Prostate gland (tissue), 2 donors: ENCODE measurements around the gene PAQR6. TPM values are rescaled to one million over a fixed set of nuclear protein-coding genes. Genes with fewer than 3 reads are reported as not detected.
"Not testable (repeated sequence)": the region's sequence is repeated elsewhere in the genome, so short reads cannot be mapped to it uniquely, and the experiment has no call there.

Experiments
- DNase-seq: peaks from one replicate; pipeline ENCODE4 v3.0.0-alpha.2; 2019; ENCODE audit warnings: low spot score
- H3K27ac ChIP-seq, 2 donors: fragments of 200-600 bp; sonication (generic); 2 replicates each; pipeline ENCODE4 v1.5.1; 2017 to 2019
- H3K27me3 ChIP-seq: fragments of 200-600 bp; sonication (generic); replicated peaks from 2 replicates; pipeline ENCODE4 v1.5.1; 2019; ENCODE audit not compliant: insufficient read depth
- H3K36me3 ChIP-seq, 2 donors: fragments of 200-600 bp; sonication (generic); 1 replicate in 1 of 2; 2 replicates in 1 of 2; pipeline versions ENCODE4 v1.5.1 to v1.8.1; 2017 to 2019
- H3K4me1 ChIP-seq: fragments of 200-600 bp; sonication (generic); replicated peaks from 2 replicates; pipeline ENCODE4 v1.5.1; 2019
- H3K4me3 ChIP-seq, 2 donors: fragments of 200-600 bp; sonication (generic); 2 replicates each; pipeline ENCODE4 v1.5.1; 2017 to 2019
- H3K9me3 ChIP-seq: fragments of 200-600 bp; sonication (generic); 2 replicates; pipeline ENCODE4 v1.5.1; 2017
- CTCF ChIP-seq, 4 experiments: fragments of 200-600 bp in 2 of 4; fragments of 450-650 bp in 2 of 4; sonication (generic) in 2 of 4; IDR thresholded peaks; 1 replicate in 3 of 4; 2 replicates in 1 of 4; pipeline ENCODE4 v1.5.1; 2016 to 2019; ENCODE audit warnings: antibody characterized with exemption in 4 of 4, mild to moderate bottlenecking in 2 of 4, moderate library complexity in 2 of 4
- POLR2A ChIP-seq: fragments of 450-650 bp; IDR thresholded peaks from one replicate; pipeline ENCODE4 v1.6.1; 2016; ENCODE audit warnings: antibody characterized with exemption, mild to moderate bottlenecking
- POLR2AphosphoS5 ChIP-seq: sonication (generic); formaldehyde crosslinking; IDR thresholded peaks from one replicate; pipeline ENCODE4 v1.6.1; 2017; ENCODE audit warnings: antibody characterized with exemption
- WGBS: methylation state at CpG from one replicate; pipeline ENCODE4 v1.1.5; 2018; 5-methylcytosine and 5-hydroxymethylcytosine counted together
- intact Hi-C: fragments of 100-400 bp; cut with DNase I; formaldehyde crosslinking; loops from one replicate; pipeline ENCODE4 v1.14.2; 2022
- total RNA-seq, 2 donors: library from RNA; depleted of rRNA; stranded (reverse); fragments of >200 nt; gene quantifications; one replicate each; pipeline ENCODE4 v1.1.0, GENCODE V29; 2016

PAQR6 gene
- total RNA-seq, 2 donors from 2014 or later = 2.8 to 8.6 TPM

- TF ChIP-seq POLR2AphosphoS5 = no peak
- no peak for TF ChIP-seq CTCF (IDR thresholded peaks at IDR 0.05)
- TF ChIP-seq POLR2A = no peak
- Histone ChIP-seq H3K27me3 (no peaks in the 10 kb centered on the region), H3K36me3 (peaks cover 0 to 4% of the 10 kb centered on the region in 2 donors), H3K27ac (no peak overlapping the region), H3K9me3 (no peaks in the 10 kb centered on the region), H3K4me3 (no peak overlapping the region), H3K4me1 (peaks cover 3% of the 10 kb centered on the region)
- intact Hi-C loops = no loop called here
- WGBS = 94% methylated on average over 13 of the region's 13 CpGs
- DNase-seq = no peak
These were observed 25.7 kb downstream of the PAQR6 start for GRCh38 chr1:156221986-156222692.

GRCh38 chr1:156220226-156220625 is 27.6 kb downstream of the PAQR6 start:
- H3K4me1 ChIP-seq = peaks cover 3% of the 10 kb centered on the region
- no peaks in the 10 kb centered on the region for H3K9me3 ChIP-seq
- WGBS = 92% methylated on average over 9 of the region's 9 CpGs
- intact Hi-C loops = no loop called here
- no peak for DNase-seq
- H3K27me3 ChIP-seq = no peaks in the 10 kb centered on the region
- H3K27ac ChIP-seq = no peak overlapping the region
- no peak overlapping the region for H3K4me3 ChIP-seq
- TF ChIP-seq CTCF (IDR thresholded peaks at IDR 0.05) = no peak
- TF ChIP-seq POLR2A = no peak
- H3K36me3 ChIP-seq = peaks cover 0 to 4% of the 10 kb centered on the region in 2 donors

- no peak overlapping the region for H3K4me3 ChIP-seq
- H3K9me3 ChIP-seq = no peaks in the 10 kb centered on the region
- peak; percentile 44 for DNase-seq
- H3K4me1 ChIP-seq = peaks cover 13% of the 10 kb centered on the region
- no peak for TF ChIP-seq POLR2A
- peak; percentile 81 for TF ChIP-seq POLR2AphosphoS5
- intact Hi-C loops = no loop called here
- H3K36me3 ChIP-seq = peaks cover 0 to 4% of the 10 kb centered on the region in 2 donors
- H3K27ac ChIP-seq = peak overlapping the region; percentile 3 to 18
- no peaks in the 10 kb centered on the region for H3K27me3 ChIP-seq
- WGBS = 3% methylated on average over 2 of the region's 2 CpGs
These were observed 30.0 kb downstream of the PAQR6 start for GRCh38 chr1:156217871-156218270.

GRCh38 chr1:156216361-156217086 is 31.3 kb downstream of the PAQR6 start:
- DNase-seq = not testable (repeated sequence)
- H3K4me1 ChIP-seq = peaks cover 13% of the 10 kb centered on the region

GRCh38 chr1:156214024-156214748 is 33.7 kb downstream of the PAQR6 start:
- peak overlapping the region; percentile 93 for H3K27ac ChIP-seq
- peaks cover 13% of the 10 kb centered on the region for H3K4me1 ChIP-seq
- H3K27me3 ChIP-seq = no peaks in the 10 kb centered on the region
- intact Hi-C loops = loop anchor here (5.0 kb wide), 2 partner anchors 67 to 117 kb away; no protein-coding TSS in a partner anchor
- no peak for DNase-seq
- H3K9me3 ChIP-seq = no peaks in the 10 kb centered on the region
- TF ChIP-seq CTCF (IDR thresholded peaks at IDR 0.05) = no peak
- no peak for TF ChIP-seq POLR2A
- no peak for TF ChIP-seq POLR2AphosphoS5
- no peaks in the 10 kb centered on the region for H3K36me3 ChIP-seq
- WGBS = 81% methylated on average over 16 of the region's 16 CpGs
- H3K4me3 ChIP-seq = peak overlapping the region; percentile 49 to 56

More at GRCh38 chr1:156216361-156217086, 31.3 kb downstream of the PAQR6 start:
- H3K9me3 ChIP-seq, H3K36me3 ChIP-seq, H3K4me3 ChIP-seq, intact Hi-C loops, H3K27me3 ChIP-seq, H3K27ac ChIP-seq: not testable (repeated sequence)
- WGBS = 94% methylated on average over 55 of the region's 55 CpGs
